GM12878 (cell line): ENCODE measurements around the gene TMEM87A.

Experiments
- HDGF ChIP-seq: fragments of 450-650 bp; IDR thresholded peaks from 2 replicates; pipeline ENCODE4 v1.6.1; 2016; ENCODE audit warnings: antibody characterized with exemption
- MXI1 ChIP-seq: fragments of 150-350 bp; IDR thresholded peaks from 2 replicates; pipeline ENCODE4 v1.6.1; 2011; ENCODE audit warnings: low read depth, mild to moderate bottlenecking, inconsistent platforms, low read length, improper control_type of control experiment
- POLR2A ChIP-seq: IDR thresholded peaks from 2 replicates; pipeline ENCODE4 v1.6.1; 2011; ENCODE audit warnings: low read depth, mild to moderate bottlenecking, low read length
- REST ChIP-seq: IDR thresholded peaks from 2 replicates; pipeline ENCODE4 v1.6.1; 2012; ENCODE audit warnings: mild to moderate bottlenecking, low read depth, low read length
- SREBF1 ChIP-seq: IDR thresholded peaks from 2 replicates; pipeline ENCODE4 v1.6.1; 2012; ENCODE audit warnings: mild to moderate bottlenecking, low read length
- TAF1 ChIP-seq: IDR thresholded peaks from 2 replicates; pipeline ENCODE4 v1.6.1; 2011; ENCODE audit warnings: mild to moderate bottlenecking, low read depth, low read length, borderline replicate concordance

GRCh38 chr15:42279234-42279723 is 6.0 kb upstream of the TMEM87A start:
- TF ChIP-seq POLR2A (no peak), REST (no peak), MXI1 (no peak), SREBF1 (no peak), TAF1 (no peak), HDGF (no peak)
